Astrocyte of the cerebellum (primary cell): ENCODE data around the gene TBC1D16.

Experiments
- DNase-seq: peaks from one replicate; pipeline ENCODE4 v3.0.0-alpha.2; 2011; ENCODE audit warnings: low read depth
- H3K4me3 ChIP-seq: 2 replicates; pipeline ENCODE4 v1.5.1; 2011; ENCODE audit warnings: mild to moderate bottlenecking, low read depth, low read length, moderate library complexity
- in situ Hi-C: cut with HindIII; loops from 2 replicates; pipeline ENCODE4 v1.10.0; 2017; ENCODE audit warnings: low sequenced_read_pairs
- TF ChIP-seq, protein P1 (sequence below): IDR thresholded peaks from 2 replicates; pipeline ENCODE4 v1.5.1; 2012; ENCODE audit warnings: low read length, low read depth, moderate library complexity, mild to moderate bottlenecking; ENCODE audit errors: missing control alignments

Gene TBC1D16

GRCh38 chr17:79923974-79924638 is 111.6 kb downstream of the TBC1D16 start:
- TF ChIP-seq, protein P1, sequence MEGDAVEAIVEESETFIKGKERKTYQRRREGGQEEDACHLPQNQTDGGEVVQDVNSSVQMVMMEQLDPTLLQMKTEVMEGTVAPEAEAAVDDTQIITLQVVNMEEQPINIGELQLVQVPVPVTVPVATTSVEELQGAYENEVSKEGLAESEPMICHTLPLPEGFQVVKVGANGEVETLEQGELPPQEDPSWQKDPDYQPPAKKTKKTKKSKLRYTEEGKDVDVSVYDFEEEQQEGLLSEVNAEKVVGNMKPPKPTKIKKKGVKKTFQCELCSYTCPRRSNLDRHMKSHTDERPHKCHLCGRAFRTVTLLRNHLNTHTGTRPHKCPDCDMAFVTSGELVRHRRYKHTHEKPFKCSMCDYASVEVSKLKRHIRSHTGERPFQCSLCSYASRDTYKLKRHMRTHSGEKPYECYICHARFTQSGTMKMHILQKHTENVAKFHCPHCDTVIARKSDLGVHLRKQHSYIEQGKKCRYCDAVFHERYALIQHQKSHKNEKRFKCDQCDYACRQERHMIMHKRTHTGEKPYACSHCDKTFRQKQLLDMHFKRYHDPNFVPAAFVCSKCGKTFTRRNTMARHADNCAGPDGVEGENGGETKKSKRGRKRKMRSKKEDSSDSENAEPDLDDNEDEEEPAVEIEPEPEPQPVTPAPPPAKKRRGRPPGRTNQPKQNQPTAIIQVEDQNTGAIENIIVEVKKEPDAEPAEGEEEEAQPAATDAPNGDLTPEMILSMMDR, result peak; percentile 51
- in situ Hi-C loops, result no loop called here
- DNase-seq, result no peak
- no peak overlapping the region for H3K4me3 ChIP-seq

DNA sequence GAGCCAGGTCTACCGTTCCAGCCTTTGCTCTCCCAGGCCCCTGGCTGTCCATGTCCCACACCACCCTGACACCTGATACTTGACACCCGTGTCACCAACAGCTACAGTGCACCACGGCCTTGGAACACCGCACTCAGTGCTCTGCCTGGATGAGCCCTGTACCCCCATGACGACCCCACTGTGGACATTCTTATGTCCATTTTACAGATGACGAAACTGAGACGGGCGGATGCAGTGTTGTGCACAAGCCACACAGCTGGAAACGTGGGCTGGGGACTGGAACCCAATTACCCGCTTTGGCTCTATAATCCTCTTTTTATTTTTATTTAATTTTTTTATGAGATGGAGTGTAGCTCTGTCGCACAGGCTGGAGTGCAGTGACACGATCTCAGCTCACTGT is 112.9 kb downstream of the TBC1D16 start:
- in situ Hi-C loops, result no loop called here
- TF ChIP-seq, protein P1, result no peak
- no peak overlapping the region for H3K4me3 ChIP-seq
- no peak for DNase-seq

- DNase-seq, result no peak
- in situ Hi-C loops, result no loop called here
- TF ChIP-seq, protein P1, result no peak
- no peak overlapping the region for H3K4me3 ChIP-seq
Measured at GRCh38 chr17:79922116-79922601, 113.5 kb downstream of the TBC1D16 start.

DNA sequence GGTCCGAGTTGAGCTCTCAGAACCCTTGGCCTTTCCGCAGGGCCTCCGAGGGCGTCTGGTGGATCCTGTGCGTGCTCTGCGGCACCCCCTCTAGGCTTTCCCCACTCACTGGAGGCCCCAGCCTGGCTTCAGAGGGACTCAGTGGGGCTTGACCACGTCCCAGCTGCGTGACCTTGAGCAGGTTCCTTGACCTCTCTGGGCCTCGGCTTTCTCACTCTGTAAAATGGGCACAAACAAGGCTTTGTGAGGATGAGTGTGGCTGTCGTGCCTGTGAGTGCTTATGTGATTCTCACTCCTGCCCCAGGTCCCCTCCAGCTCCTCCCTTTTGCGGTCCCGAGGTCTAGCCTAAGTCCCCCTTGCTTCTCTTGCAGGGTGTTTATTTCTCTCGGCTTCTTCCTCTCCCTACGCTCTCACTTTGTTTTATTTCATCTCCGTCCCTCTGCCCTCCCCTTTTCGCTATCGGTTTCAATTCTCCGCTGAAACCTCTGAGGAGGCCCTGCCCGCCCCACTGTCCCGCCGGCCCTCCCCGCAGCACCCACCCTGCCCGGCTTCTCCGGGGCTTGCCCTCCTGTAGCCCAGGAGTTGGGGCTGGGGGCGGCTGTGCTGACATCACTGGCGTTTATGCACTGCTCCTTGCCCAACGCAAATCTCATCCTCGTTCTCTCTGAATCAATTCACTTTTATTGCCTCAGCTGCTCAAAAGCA is 114.1 kb downstream of the TBC1D16 start:
- H3K4me3 ChIP-seq, result no peak overlapping the region
- DNase-seq, result no peak
- in situ Hi-C loops, result no loop called here
- TF ChIP-seq, protein P1, result no peak

GRCh38 chr17:79920751-79921410 is 114.8 kb downstream of the TBC1D16 start:
- no peak for DNase-seq
- in situ Hi-C loops, result no loop called here
- TF ChIP-seq, protein P1, result no peak
- H3K4me3 ChIP-seq, result no peak overlapping the region

- TF ChIP-seq, protein P1, result no peak
- H3K4me3 ChIP-seq, result no peak overlapping the region
- no peak for DNase-seq
- in situ Hi-C loops, result no loop called here
Measured at GRCh38 chr17:79919862-79920720, 115.6 kb downstream of the TBC1D16 start.
